SJSA1 (cell line): ENCODE results near the gene RNF130. TPM values are rescaled to one million over a fixed set of nuclear protein-coding genes. Genes with fewer than 3 reads are reported as not detected.
A peak's percentile ranks its signal among the peaks of the same experiment; 100 is the strongest.
"Not testable (repeated sequence)": the region's sequence is repeated elsewhere in the genome, so short reads cannot be mapped to it uniquely, and the experiment has no call there.

Experiments
- DNase-seq, 2 experiments: peaks; one replicate each; pipeline ENCODE4 v3.0.0-alpha.2; 2015 to 2020; ENCODE audit warnings: low spot score in 2 of 2, low read depth in 1 of 2
- H3K27ac ChIP-seq: fragments of 250-450 bp; sonication (Bioruptor Pico); 2 replicates; pipeline ENCODE4 v1.5.1; 2020; ENCODE audit warnings: mild to moderate bottlenecking, moderate library complexity
- H3K27me3 ChIP-seq: fragments of 250-450 bp; sonication (Bioruptor Pico); replicated peaks from 2 replicates; pipeline ENCODE4 v1.5.1; 2020; ENCODE audit warnings: mild to moderate bottlenecking, moderate library complexity
- H3K36me3 ChIP-seq: fragments of 250-450 bp; sonication (Bioruptor Pico); 2 replicates; pipeline ENCODE4 v1.5.1; 2020; ENCODE audit warnings: mild to moderate bottlenecking
- H3K4me1 ChIP-seq: fragments of 250-450 bp; sonication (Bioruptor Pico); replicated peaks from 2 replicates; pipeline ENCODE4 v1.6.1; 2021; ENCODE audit warnings: mild to moderate bottlenecking
- H3K4me3 ChIP-seq: fragments of 250-450 bp; sonication (Bioruptor Pico); 2 replicates; pipeline ENCODE4 v1.5.1; 2020; ENCODE audit warnings: mild to moderate bottlenecking
- H3K9me3 ChIP-seq: fragments of 250-450 bp; sonication (Bioruptor Pico); replicated peaks from 2 replicates; pipeline ENCODE4 v1.5.1; 2020; ENCODE audit warnings: mild to moderate bottlenecking
- total RNA-seq: library from RNA; depleted of rRNA; stranded (reverse); fragments of >200 nt; shearing (Covaris generic); gene quantifications from 2 replicates; pipeline ENCODE4 v1.2.3, GENCODE V29; 2014

RNF130 gene
- total RNA-seq, 1 experiment from 2014 or later: 0.61 TPM

DNA sequence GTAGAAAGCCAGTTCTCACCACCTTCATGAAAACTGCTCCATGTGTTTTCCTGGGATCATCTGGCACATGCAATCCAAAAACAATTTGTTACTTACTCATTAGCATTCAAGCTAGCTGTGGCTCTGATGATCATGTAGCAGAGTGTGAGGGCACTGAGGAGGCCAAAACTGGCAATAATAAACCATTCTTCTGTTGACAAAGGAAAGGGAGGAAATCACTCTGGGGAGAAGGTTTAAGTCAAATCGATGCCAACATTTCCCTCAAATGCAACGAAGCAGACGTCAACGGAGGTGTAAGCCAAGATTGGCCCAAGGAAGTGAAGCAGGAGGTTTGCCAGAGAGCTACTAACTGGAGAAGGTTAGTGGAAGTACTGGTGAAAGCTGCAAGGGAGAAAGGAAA, 108.2 kb downstream of the RNF130 start:
- Histone ChIP-seq H3K4me1 (no peaks in the 10 kb centered on the region), H3K9me3 (no peaks in the 10 kb centered on the region), H3K36me3 (no peaks in the 10 kb centered on the region), H3K4me3 (no peak overlapping the region), H3K27me3 (no peaks in the 10 kb centered on the region), H3K27ac (no peak overlapping the region)
- DNase-seq: no peak

- no peaks in the 10 kb centered on the region for H3K4me1 ChIP-seq
- no peak overlapping the region for H3K4me3 ChIP-seq
- no peak for DNase-seq
- H3K27ac ChIP-seq: no peak overlapping the region
- H3K27me3 ChIP-seq: no peaks in the 10 kb centered on the region; the same call in 1 of the 2 replicates
- no peaks in the 10 kb centered on the region for H3K9me3 ChIP-seq
- no peaks in the 10 kb centered on the region for H3K36me3 ChIP-seq
Measured at GRCh38 chr5:179960204-179960831, 111.2 kb downstream of the RNF130 start.

DNA sequence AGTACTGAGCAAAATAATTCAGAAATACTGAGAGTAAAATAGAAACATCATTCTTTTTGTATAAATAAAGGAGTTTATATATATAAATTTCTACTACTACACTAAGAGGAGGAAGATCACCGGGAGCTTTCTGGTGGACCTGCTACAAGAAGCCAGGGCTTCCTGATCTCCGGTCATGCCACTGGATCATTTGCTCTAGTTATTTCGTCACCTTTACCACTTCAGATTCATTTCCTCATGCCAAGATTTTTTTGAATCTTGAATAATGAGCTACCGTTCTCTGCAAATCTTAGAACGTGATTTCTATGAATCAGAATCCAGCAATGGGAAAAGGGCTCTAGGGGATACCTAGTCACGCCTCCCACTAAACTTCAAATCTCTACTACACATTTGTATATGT, 111.9 kb downstream of the RNF130 start:
- no peak overlapping the region for H3K4me3 ChIP-seq
- H3K4me1 ChIP-seq: no peaks in the 10 kb centered on the region
- H3K27ac ChIP-seq: no peak overlapping the region
- H3K9me3 ChIP-seq: no peaks in the 10 kb centered on the region
- DNase-seq: no peak
- H3K36me3 ChIP-seq: no peaks in the 10 kb centered on the region
- no peaks in the 10 kb centered on the region; the same call in 1 of the 2 replicates for H3K27me3 ChIP-seq

GRCh38 chr5:179959118-179959517, 112.4 kb downstream of the RNF130 start:
- H3K27ac ChIP-seq, H3K4me1 ChIP-seq, H3K9me3 ChIP-seq, H3K4me3 ChIP-seq, H3K36me3 ChIP-seq, H3K27me3 ChIP-seq, DNase-seq: not testable (repeated sequence)

DNA sequence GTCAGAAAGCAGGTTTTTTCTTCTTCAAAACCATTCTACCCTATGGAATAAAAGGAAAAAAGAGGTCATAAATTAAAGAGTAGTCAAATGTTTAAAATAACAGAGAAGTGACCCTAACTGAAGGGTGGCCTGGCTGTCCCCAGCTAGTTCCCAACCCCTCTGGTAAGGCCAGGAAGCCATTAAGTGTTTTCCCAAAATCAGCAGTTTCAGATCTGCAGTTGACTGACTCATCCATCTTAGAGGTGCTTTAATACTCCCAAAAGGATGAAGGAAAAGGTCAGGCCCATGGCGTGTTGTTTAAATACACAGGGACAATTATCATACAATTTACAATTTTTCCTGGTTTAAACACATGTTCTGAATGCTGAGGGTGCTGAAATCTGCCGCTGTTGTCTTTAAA, 115.9 kb downstream of the RNF130 start:
- Histone ChIP-seq H3K27me3 (peaks cover 4% of the 10 kb centered on the region), H3K27ac (no peak overlapping the region), H3K9me3 (no peaks in the 10 kb centered on the region), H3K4me1 (no peaks in the 10 kb centered on the region), H3K4me3 (no peak overlapping the region), H3K36me3 (no peaks in the 10 kb centered on the region)
- no peak for DNase-seq

DNA sequence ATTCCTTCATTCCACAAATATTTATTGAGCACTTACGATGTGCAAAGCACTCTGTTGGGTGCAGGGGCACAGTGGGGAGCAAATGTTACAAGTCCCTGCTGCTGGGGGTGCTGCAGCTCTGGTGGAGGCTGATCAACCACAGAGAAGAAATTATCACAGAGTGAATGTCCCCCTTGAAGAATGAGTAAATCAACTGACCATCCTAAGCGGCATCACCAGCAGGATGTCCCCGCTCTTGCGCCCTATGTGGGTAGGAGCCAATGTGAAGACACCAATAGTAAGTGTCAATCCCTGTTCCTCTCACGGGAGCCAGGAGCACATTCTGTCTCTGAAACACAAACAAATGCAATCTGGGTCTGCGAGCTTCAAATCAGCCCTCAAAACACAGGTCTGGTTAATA, 116.5 kb downstream of the RNF130 start:
- DNase-seq: no peak
- no peak overlapping the region for H3K4me3 ChIP-seq
- no peak overlapping the region for H3K27ac ChIP-seq
- no peaks in the 10 kb centered on the region for H3K9me3 ChIP-seq
- no peaks in the 10 kb centered on the region for H3K4me1 ChIP-seq
- H3K36me3 ChIP-seq: no peaks in the 10 kb centered on the region
- H3K27me3 ChIP-seq: peaks cover 4% of the 10 kb centered on the region

DNA sequence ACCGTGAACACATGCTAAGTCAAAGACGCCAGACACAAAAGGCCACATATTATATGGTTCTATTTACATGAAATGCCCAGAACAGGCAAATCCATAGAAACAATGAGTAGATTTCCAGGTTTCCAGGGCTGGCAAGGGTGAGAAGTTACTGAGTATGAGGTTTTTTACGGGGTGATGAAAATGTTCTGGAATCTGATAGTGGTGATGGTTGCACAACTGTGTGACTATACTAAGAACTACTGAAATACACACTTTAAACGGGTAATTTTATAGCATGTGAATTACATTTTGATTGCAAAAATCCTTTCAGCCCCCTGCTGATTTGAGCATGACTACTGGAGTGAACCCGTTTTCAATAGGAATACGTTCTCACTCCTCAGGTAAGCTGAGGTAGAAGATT, 117.1 kb downstream of the RNF130 start:
- H3K36me3 ChIP-seq: no peaks in the 10 kb centered on the region
- H3K27ac ChIP-seq: no peak overlapping the region
- H3K9me3 ChIP-seq: no peaks in the 10 kb centered on the region
- no peaks in the 10 kb centered on the region for H3K4me1 ChIP-seq
- no peak overlapping the region for H3K4me3 ChIP-seq
- H3K27me3 ChIP-seq: peaks cover 4% of the 10 kb centered on the region
- DNase-seq: no peak

GRCh38 chr5:179953987-179954386, 117.6 kb downstream of the RNF130 start:
- no peak overlapping the region for H3K4me3 ChIP-seq
- no peak overlapping the region for H3K27ac ChIP-seq
- DNase-seq: no peak
- peaks cover 4% of the 10 kb centered on the region for H3K27me3 ChIP-seq
- no peaks in the 10 kb centered on the region for H3K9me3 ChIP-seq
- no peaks in the 10 kb centered on the region for H3K4me1 ChIP-seq
- no peaks in the 10 kb centered on the region for H3K36me3 ChIP-seq

- H3K27ac ChIP-seq: no peak overlapping the region
- DNase-seq: no peak
- H3K27me3 ChIP-seq: peaks cover 26% of the 10 kb centered on the region
- H3K4me3 ChIP-seq: no peak overlapping the region
- no peaks in the 10 kb centered on the region for H3K4me1 ChIP-seq
- H3K9me3 ChIP-seq: peaks cover 3% of the 10 kb centered on the region
- H3K36me3 ChIP-seq: no peaks in the 10 kb centered on the region
Measured at GRCh38 chr5:179936976-179937681, 134.4 kb downstream of the RNF130 start.

DNA sequence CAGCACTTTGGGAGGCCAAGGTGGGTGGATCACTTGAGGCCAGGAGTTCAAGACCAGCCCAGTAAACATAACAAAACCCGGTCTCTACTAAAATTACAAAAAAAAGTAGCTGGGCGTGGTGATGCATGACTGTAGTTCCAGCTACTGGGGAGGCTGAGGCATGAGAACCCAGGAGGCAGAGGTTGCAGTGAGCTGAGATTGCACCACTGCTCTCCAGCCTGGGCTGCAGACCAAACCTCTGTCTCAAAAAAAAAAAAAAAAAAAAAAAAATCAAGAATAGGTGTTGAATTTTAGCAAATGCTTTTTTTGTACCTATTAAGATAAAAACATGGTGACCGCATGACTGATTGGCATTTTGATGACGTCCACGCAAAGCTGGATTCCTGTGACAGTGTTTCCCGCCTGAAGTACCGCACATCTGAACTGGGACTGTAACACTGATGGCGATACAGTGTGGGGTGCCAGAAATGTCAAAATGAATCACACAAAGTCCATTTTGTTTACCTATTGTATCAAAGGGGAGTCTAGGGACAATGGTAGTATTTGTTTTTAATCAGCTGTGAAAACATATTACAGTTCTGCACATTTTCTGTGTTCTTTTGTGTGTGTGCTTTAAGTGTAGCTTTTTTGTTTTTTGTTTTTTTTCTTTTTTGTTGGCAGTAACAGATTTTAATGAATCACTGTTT, 140.6 kb downstream of the RNF130 start:
- Histone ChIP-seq H3K27me3 (peaks cover 3% of the 10 kb centered on the region; the same call in 1 of the 2 replicates), H3K4me3 (no peak overlapping the region), H3K9me3 (no peaks in the 10 kb centered on the region), H3K27ac (no peak overlapping the region), H3K4me1 (peaks cover 7% of the 10 kb centered on the region), H3K36me3 (no peaks in the 10 kb centered on the region)
- DNase-seq: peak in 1 of 2 experiments; percentile 28

DNA sequence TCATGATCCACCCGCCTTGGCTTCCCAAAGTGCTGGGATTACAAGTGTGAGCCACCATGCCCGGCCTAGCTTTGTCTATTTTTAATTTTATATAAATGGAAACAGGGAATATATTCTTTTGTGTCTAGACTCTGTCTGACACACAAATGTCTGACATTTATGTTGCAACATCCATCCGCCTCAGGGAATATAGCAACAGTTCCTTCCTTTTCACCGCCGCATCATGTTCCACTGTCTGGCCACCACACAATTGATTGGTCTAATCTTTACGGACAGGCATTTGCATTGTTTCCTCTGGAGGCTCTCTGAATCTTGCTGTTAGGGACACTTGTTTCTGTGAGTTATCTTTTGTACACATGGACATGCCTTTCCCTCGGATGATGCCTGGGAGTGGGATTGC, 143.7 kb downstream of the RNF130 start:
- Histone ChIP-seq H3K4me3 (no peak overlapping the region), H3K9me3 (no peaks in the 10 kb centered on the region), H3K4me1 (peaks cover 7% of the 10 kb centered on the region), H3K27ac (no peak overlapping the region), H3K36me3 (no peaks in the 10 kb centered on the region), H3K27me3 (no peaks in the 10 kb centered on the region)
- no peak for DNase-seq

DNA sequence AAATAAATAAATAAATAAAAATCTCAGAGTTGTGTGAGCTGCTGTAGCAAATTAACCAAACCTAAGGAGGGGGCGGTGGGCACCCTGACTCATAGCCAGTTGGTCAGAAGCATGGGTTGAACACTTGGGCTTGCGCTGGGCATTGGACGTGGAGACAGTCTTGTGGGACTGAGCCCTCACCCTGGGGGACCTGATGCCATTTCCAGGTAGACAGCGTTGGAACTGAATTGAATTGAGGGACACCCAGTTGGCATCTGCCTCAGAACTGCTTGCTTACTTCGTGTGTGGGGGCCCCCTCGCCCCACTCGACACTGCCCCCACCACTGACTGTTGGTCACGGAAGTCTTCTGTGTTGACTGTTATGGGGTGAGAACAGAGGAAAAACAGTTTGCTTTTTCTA, 144.9 kb downstream of the RNF130 start:
- Histone ChIP-seq H3K27me3 (peaks cover 8% of the 10 kb centered on the region), H3K4me1 (peaks cover 7% of the 10 kb centered on the region), H3K27ac (no peak overlapping the region), H3K9me3 (no peaks in the 10 kb centered on the region), H3K36me3 (no peaks in the 10 kb centered on the region), H3K4me3 (no peak overlapping the region)
- no peak for DNase-seq

GRCh38 chr5:179923436-179923835, 148.1 kb downstream of the RNF130 start:
- H3K36me3 ChIP-seq: no peaks in the 10 kb centered on the region
- no peaks in the 10 kb centered on the region for H3K4me1 ChIP-seq
- H3K27me3 ChIP-seq: peaks cover 16% of the 10 kb centered on the region
- no peaks in the 10 kb centered on the region for H3K9me3 ChIP-seq
- DNase-seq: no peak
- H3K27ac ChIP-seq: no peak overlapping the region
- no peak overlapping the region for H3K4me3 ChIP-seq

GRCh38 chr5:179920175-179920574, 151.4 kb downstream of the RNF130 start:
- H3K27ac ChIP-seq: no peak overlapping the region
- H3K27me3 ChIP-seq: peaks cover 16% of the 10 kb centered on the region
- H3K4me3 ChIP-seq: no peak overlapping the region
- H3K9me3 ChIP-seq: no peaks in the 10 kb centered on the region
- DNase-seq: no peak
- H3K36me3 ChIP-seq: no peaks in the 10 kb centered on the region
- no peaks in the 10 kb centered on the region for H3K4me1 ChIP-seq
